Activated CD4-positive, alpha-beta T cell treated with anti-CD3 and anti-CD28 coated beads, Interleukin-2, amount 10 ng/mL, durations not matched to agents 7 days and 5 days (primary cell): ENCODE measurements around the gene HDAC4. TPM values are rescaled to one million over a fixed set of nuclear protein-coding genes. Genes with fewer than 3 reads are reported as not detected.

ENCODE experiments used
- CTCF ChIA-PET: fragments of 350-600 bp; sonication (Branson Sonifier 250); formaldehyde crosslinking; loops from one replicate; lab custom pipeline; 2021; ENCODE audit warnings: antibody characterized with exemption; lab: Charles Lee
- POLR2A ChIA-PET: fragments of 350-600 bp; sonication (Branson Sonifier 250); formaldehyde crosslinking; loops from one replicate; lab custom pipeline; 2021; ENCODE audit warnings: antibody characterized with exemption; lab: Charles Lee
- DNase-seq: peaks from one replicate; pipeline ENCODE4 v3.0.0-alpha.2; 2020
- H3K27ac Mint-ChIP-seq: one replicate; pipeline ENCODE4 v1.8.0; 2021; ENCODE audit warnings: mild to moderate bottlenecking, moderate library complexity, mixed read lengths
- H3K27me3 Mint-ChIP-seq: one replicate; pipeline ENCODE4 v1.8.0; 2021; ENCODE audit warnings: mixed read lengths
- H3K36me3 Mint-ChIP-seq: one replicate; pipeline ENCODE4 v1.8.0; 2021; ENCODE audit warnings: low read depth, mixed read lengths
- H3K4me1 Mint-ChIP-seq: one replicate; pipeline ENCODE4 v1.8.0; 2021; ENCODE audit warnings: mixed read lengths
- H3K4me3 Mint-ChIP-seq: one replicate; pipeline ENCODE4 v1.8.0; 2021; ENCODE audit warnings: mild to moderate bottlenecking, moderate library complexity, mixed read lengths
- H3K9me3 Mint-ChIP-seq: one replicate; pipeline ENCODE4 v1.8.0; 2021; ENCODE audit warnings: mixed read lengths
- total RNA-seq, 2 experiments: library from RNA; stranded (reverse); gene quantifications; one replicate each; pipeline ENCODE4 v1.2.3, GENCODE V29; 2021

HDAC4 gene
- total RNA-seq, 2 experiments from 2014 or later, result 57.1 to 68.4 TPM

- no peak overlapping the region for H3K27ac Mint-ChIP-seq
- no peak for DNase-seq
- no peaks in the 10 kb centered on the region for H3K27me3 Mint-ChIP-seq
- no peaks in the 10 kb centered on the region for H3K4me1 Mint-ChIP-seq
- peaks cover 50% of the 10 kb centered on the region for H3K36me3 Mint-ChIP-seq
- ChIA-PET POLR2A (no interaction called here), CTCF (no interaction called here)
- peaks cover 3% of the 10 kb centered on the region for H3K9me3 Mint-ChIP-seq
- no peak overlapping the region for H3K4me3 Mint-ChIP-seq
These were observed 271.5 kb downstream of the HDAC4 start for GRCh38 chr2:239129147-239129920.

GRCh38 chr2:239128706-239129105, 272.1 kb downstream of the HDAC4 start:
- Mint-ChIP-seq H3K27me3 (no peaks in the 10 kb centered on the region), H3K4me1 (no peaks in the 10 kb centered on the region), H3K36me3 (peaks cover 49% of the 10 kb centered on the region), H3K4me3 (no peak overlapping the region), H3K27ac (no peak overlapping the region), H3K9me3 (peaks cover 3% of the 10 kb centered on the region)
- ChIA-PET CTCF (no interaction called here), POLR2A (no interaction called here)
- DNase-seq, result no peak

- Mint-ChIP-seq H3K9me3 (peaks cover 3% of the 10 kb centered on the region), H3K27ac (no peak overlapping the region), H3K4me1 (no peaks in the 10 kb centered on the region), H3K27me3 (no peaks in the 10 kb centered on the region), H3K36me3 (peaks cover 41% of the 10 kb centered on the region), H3K4me3 (no peak overlapping the region)
- ChIA-PET POLR2A (no interaction called here), CTCF (no interaction called here)
- DNase-seq, result no peak
These were observed 273.3 kb downstream of the HDAC4 start for GRCh38 chr2:239127513-239127912.

GRCh38 chr2:239125726-239126675, 274.8 kb downstream of the HDAC4 start:
- Mint-ChIP-seq H3K4me1 (peaks cover 6% of the 10 kb centered on the region), H3K27ac (no peak overlapping the region), H3K36me3 (peaks cover 40% of the 10 kb centered on the region), H3K4me3 (no peak overlapping the region), H3K27me3 (no peaks in the 10 kb centered on the region), H3K9me3 (peaks cover 3% of the 10 kb centered on the region)
- ChIA-PET CTCF (no interaction called here), POLR2A (no interaction called here)
- no peak for DNase-seq

- no peaks in the 10 kb centered on the region for H3K27me3 Mint-ChIP-seq
- H3K9me3 Mint-ChIP-seq, result peaks cover 3% of the 10 kb centered on the region
- no peak overlapping the region for H3K4me3 Mint-ChIP-seq
- peaks cover 22% of the 10 kb centered on the region for H3K4me1 Mint-ChIP-seq
- ChIA-PET POLR2A (no interaction called here), CTCF (no interaction called here)
- no peak overlapping the region for H3K27ac Mint-ChIP-seq
- DNase-seq, result no peak
- peaks cover 38% of the 10 kb centered on the region for H3K36me3 Mint-ChIP-seq
These were observed 276.5 kb downstream of the HDAC4 start for GRCh38 chr2:239124152-239124899.

GRCh38 chr2:239122421-239123110, 278.3 kb downstream of the HDAC4 start:
- peaks cover 38% of the 10 kb centered on the region for H3K36me3 Mint-ChIP-seq
- CTCF ChIA-PET, result interaction anchor here (0.8 kb wide), 1 partner anchor 10 kb away, joined by 4 read pairs; no protein-coding TSS in a partner anchor
- peaks cover 36% of the 10 kb centered on the region for H3K4me1 Mint-ChIP-seq
- POLR2A ChIA-PET, result no interaction called here
- no peak for DNase-seq
- peaks cover 3% of the 10 kb centered on the region for H3K9me3 Mint-ChIP-seq
- H3K4me3 Mint-ChIP-seq, result no peak overlapping the region
- no peaks in the 10 kb centered on the region for H3K27me3 Mint-ChIP-seq
- no peak overlapping the region for H3K27ac Mint-ChIP-seq

- Mint-ChIP-seq H3K27me3 (no peaks in the 10 kb centered on the region), H3K27ac (peak overlapping the region; percentile 9), H3K4me1 (peaks cover 38% of the 10 kb centered on the region), H3K9me3 (peaks cover 3% of the 10 kb centered on the region), H3K4me3 (no peak overlapping the region), H3K36me3 (peaks cover 35% of the 10 kb centered on the region)
- POLR2A ChIA-PET, result no interaction called here
- CTCF ChIA-PET, result no interaction called here
- no peak for DNase-seq
These were observed 279.2 kb downstream of the HDAC4 start for GRCh38 chr2:239121600-239122012.

GRCh38 chr2:239120664-239121063, 280.2 kb downstream of the HDAC4 start:
- Mint-ChIP-seq H3K9me3 (peaks cover 3% of the 10 kb centered on the region), H3K36me3 (peaks cover 26% of the 10 kb centered on the region), H3K27ac (peak overlapping the region; percentile 9), H3K4me1 (peaks cover 38% of the 10 kb centered on the region), H3K27me3 (no peaks in the 10 kb centered on the region), H3K4me3 (no peak overlapping the region)
- ChIA-PET CTCF (no interaction called here), POLR2A (no interaction called here)
- DNase-seq, result no peak

- Mint-ChIP-seq H3K27ac (peak overlapping the region; percentile 66), H3K4me1 (peaks cover 38% of the 10 kb centered on the region), H3K36me3 (peaks cover 16% of the 10 kb centered on the region), H3K4me3 (no peak overlapping the region), H3K27me3 (no peaks in the 10 kb centered on the region), H3K9me3 (no peaks in the 10 kb centered on the region)
- no peak for DNase-seq
- ChIA-PET CTCF (no interaction called here), POLR2A (no interaction called here)
These were observed 281.3 kb downstream of the HDAC4 start for GRCh38 chr2:239119346-239120126.

GRCh38 chr2:239118675-239119211, 282.1 kb downstream of the HDAC4 start:
- ChIA-PET CTCF (no interaction called here), POLR2A (interaction anchor here (0.9 kb wide), 1 partner anchor 282 kb away, joined by 3 read pairs; the partner anchor contains the start of gene HDAC4)
- peak overlapping the region; percentile 27 for H3K27ac Mint-ChIP-seq
- H3K27me3 Mint-ChIP-seq, result no peaks in the 10 kb centered on the region
- peak; percentile 18 for DNase-seq
- H3K4me1 Mint-ChIP-seq, result peaks cover 38% of the 10 kb centered on the region
- no peak overlapping the region for H3K4me3 Mint-ChIP-seq
- peaks cover 10% of the 10 kb centered on the region for H3K36me3 Mint-ChIP-seq
- no peaks in the 10 kb centered on the region for H3K9me3 Mint-ChIP-seq

- H3K27ac Mint-ChIP-seq, result peak overlapping the region; percentile 27
- no peak overlapping the region for H3K4me3 Mint-ChIP-seq
- H3K9me3 Mint-ChIP-seq, result no peaks in the 10 kb centered on the region
- peaks cover 8% of the 10 kb centered on the region for H3K36me3 Mint-ChIP-seq
- CTCF ChIA-PET, result no interaction called here
- POLR2A ChIA-PET, result interaction anchor here (0.9 kb wide), 1 partner anchor 283 kb away, joined by 3 read pairs; the partner anchor contains the start of gene HDAC4
- no peaks in the 10 kb centered on the region for H3K27me3 Mint-ChIP-seq
- H3K4me1 Mint-ChIP-seq, result peaks cover 38% of the 10 kb centered on the region
- DNase-seq, result no peak
These were observed 282.6 kb downstream of the HDAC4 start for GRCh38 chr2:239118264-239118663.
